Nucleus accumbens (tissue), 56 donors: ENCODE measurements around the gene FBP2.
"Not testable (repeated sequence)": the region's sequence is repeated elsewhere in the genome, so short reads cannot be mapped to it uniquely, and the experiment has no call there.

Experiments
- DNase-seq, 56 donors: peaks; one replicate each; lab custom pipeline; 2025; lab: John Stamatoyannopoulos, UW

FBP2 gene

GRCh38 chr9:94607423-94607691 lies 13.7 kb upstream of the FBP2 start:
- DNase-seq, result no peak

DNA sequence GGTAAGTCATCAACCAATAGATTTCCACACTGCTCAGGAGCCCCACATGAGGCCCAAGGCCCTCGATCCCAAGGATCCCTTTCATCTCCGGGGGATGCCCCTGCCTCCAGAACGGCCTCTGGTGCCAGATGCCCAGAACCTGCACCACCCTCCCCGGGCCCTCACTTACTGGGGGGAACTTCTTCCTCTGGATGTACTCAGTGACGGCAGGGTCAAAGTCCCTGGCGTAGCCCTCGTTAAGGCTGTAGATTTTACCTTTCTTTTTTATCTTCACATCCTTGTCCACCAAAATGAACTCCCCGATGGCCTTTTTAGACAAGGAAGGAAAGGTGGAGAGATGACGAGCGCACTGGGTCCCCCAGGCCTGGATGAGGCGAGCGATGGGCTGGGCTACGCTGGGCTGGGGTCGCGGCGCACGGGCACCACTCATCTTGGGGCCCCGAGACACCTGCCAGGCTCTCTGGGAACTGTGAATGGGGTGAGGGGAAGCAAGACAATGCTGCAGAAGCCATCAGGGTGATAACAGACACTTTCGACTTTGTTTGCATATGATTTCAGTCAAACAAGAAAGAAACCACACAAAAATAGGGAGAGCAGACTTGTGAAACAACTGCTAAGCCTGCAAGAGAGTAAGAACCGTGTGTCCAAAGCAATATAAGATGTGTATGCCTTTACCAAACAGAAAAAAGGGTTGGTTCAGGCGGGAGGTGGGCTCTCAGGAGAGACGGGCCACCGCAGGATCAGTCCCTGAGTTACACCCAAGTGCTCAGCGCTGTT lies 13.2 kb upstream of the FBP2 start:
- no peak for DNase-seq

GRCh38 chr9:94603259-94604160 lies 9.9 kb upstream of the FBP2 start:
- peak in 49 of 56 donors; percentile 1 to 80 (median 33) for DNase-seq

GRCh38 chr9:94602666-94603065 lies 9.0 kb upstream of the FBP2 start:
- DNase-seq, result no peak

- DNase-seq, result no peak
Measured at GRCh38 chr9:94600715-94601114, 7.1 kb upstream of the FBP2 start.

DNA sequence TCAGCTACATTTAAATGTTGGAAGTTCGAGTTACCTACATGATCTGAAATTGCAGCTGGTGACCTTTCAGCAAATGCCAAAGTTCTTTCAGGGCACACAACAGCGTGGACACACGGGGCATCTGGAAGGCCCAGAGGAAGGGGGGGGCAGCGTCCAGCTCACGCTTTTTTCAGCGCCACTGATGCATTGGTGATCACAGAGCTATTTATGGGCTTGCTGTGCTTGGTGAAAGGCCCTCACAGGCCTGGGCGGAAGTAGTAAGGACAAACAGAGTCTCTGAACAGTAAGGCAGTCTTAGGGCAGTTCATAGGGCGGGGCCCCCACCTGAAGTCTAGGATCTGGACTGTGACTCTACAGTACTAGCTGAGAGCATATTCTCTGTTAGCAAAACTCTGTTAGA lies 6.6 kb upstream of the FBP2 start:
- DNase-seq, result no peak

- DNase-seq, result no peak
Measured at GRCh38 chr9:94599102-94599501, 5.5 kb upstream of the FBP2 start.

DNA sequence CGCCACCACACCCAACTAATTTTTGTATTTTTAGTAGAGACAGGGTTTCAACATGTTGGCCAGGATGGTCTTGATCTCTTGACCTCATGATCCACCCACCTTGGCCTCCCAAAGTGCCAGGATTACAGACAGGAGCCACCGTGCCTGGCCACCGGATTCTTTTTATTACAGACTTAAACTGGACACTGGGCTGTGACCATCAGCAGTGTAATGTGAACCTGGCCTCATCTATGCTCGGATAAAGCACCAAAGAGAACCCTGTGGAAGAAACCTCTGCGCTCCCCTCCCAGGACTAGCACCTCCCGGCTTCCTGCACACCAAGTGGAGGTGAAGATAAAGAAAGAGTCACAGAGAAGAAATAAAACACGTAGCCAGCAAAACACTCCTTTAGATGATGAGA lies 941 bp downstream of the FBP2 start:
- not testable (repeated sequence) for DNase-seq

DNA sequence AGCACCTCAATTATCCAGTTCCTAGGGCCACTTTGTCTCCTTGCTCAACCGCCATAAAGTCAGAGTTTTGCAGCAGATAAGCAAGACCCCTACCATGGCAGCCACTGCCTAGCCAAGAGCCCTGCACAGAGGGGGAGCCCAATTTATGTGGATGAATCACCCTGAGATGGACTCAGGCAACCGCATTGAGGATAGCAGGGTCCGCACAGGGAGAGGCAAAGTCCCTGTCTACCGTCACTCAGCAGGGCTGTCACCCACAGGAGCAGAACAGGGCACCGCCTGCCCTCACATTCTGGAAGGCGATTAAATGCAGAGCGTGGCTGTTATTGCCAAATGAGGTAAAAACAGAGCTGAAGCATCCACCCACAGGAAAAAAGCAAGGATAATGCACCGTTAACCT lies 1.7 kb downstream of the FBP2 start:
- DNase-seq, result no peak

DNA sequence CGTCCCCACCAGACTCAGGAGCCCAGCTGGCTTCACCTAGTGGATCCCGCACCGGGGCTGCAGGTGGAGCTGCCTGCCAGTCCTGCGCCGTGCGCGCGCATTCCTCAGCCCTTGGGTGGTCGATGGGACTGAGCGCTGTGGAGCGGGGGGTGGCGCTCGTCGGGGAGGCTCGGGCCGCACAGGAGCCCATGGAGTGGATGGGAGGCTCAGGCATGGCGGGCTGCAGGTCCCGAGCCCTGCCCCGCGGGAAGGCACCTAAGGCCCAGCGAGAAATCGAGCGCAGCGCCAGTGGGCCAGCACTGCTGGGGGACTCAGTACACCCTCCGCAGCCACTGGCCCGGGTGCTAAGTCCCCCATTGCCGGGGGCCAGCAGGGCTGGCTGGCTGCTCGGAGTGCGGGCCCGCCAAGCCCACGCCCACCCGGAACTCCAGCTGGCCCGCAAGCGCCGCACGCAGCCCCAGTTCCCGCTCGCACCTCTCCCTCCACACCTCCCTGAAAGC lies 2.5 kb downstream of the FBP2 start:
- DNase-seq, result not testable (repeated sequence)

GRCh38 chr9:94588681-94589080 lies 4.9 kb downstream of the FBP2 start:
- no peak for DNase-seq

- DNase-seq, result no peak
Measured at GRCh38 chr9:94586814-94587213, 6.8 kb downstream of the FBP2 start.

GRCh38 chr9:94586316-94586715 lies 7.3 kb downstream of the FBP2 start:
- no peak for DNase-seq

DNA sequence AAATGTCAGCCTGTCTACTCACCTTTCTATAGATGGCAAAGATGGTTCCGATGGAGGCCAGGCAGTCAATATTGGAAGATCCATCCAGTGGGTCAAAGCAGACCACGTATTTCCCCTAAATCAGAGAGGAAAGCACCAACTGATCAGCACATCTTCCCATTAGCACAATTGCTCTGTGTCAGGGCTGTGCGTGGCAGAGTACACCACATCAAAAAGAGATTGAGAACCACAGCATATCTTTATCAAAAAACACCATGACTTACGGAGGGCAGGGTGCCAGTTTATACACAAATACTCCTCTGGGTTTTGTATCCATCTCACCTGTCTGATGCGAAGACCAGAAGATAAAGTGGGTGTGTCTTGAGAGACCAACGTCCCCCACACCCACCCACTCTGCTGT lies 9.1 kb downstream of the FBP2 start:
- DNase-seq, result no peak

- no peak for DNase-seq
Measured at GRCh38 chr9:94581728-94582127, 11.9 kb downstream of the FBP2 start.

GRCh38 chr9:94577571-94577970 lies 16.1 kb downstream of the FBP2 start:
- DNase-seq, result no peak

DNA sequence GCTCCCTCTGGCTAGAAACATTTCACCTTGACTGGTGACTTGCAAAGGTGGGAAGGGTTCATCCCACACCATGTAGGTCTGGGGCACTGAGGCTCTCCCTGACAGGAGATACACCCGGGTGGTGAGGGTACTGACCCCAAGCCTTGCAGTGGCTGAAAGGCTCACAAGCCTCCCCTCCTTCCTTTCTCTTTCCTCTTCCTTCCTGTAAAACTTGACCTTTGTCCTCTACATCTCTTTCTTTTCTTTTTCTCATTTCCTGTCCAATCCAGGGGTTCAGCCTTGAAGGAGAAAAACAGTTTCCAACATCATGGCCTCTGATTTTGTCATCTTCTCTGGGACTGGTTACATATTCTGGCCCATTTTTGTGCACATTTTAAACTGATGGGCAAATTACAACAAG lies 16.6 kb downstream of the FBP2 start:
- no peak for DNase-seq

DNA sequence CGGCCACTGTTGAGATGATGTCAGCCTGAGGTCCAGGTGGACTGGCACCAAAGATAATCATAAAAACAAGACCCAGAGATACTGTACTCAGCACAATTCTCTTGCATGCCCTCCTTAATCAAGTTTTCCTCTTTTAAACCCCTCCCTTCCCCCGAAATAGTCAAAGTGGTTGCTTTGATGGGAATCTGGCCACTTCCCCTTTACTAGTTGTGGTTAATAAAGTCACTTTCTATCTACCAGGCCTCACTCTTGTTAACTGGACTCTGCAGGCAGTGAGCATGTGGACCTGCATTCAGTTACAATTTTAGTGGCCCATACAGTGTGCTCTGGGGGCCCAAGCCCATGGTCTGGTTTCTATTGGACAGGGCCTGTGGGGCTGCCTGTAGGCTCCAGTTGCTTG lies 17.5 kb downstream of the FBP2 start:
- DNase-seq, result no peak

- DNase-seq, result no peak
Measured at GRCh38 chr9:94568972-94569712, 24.5 kb downstream of the FBP2 start.

DNA sequence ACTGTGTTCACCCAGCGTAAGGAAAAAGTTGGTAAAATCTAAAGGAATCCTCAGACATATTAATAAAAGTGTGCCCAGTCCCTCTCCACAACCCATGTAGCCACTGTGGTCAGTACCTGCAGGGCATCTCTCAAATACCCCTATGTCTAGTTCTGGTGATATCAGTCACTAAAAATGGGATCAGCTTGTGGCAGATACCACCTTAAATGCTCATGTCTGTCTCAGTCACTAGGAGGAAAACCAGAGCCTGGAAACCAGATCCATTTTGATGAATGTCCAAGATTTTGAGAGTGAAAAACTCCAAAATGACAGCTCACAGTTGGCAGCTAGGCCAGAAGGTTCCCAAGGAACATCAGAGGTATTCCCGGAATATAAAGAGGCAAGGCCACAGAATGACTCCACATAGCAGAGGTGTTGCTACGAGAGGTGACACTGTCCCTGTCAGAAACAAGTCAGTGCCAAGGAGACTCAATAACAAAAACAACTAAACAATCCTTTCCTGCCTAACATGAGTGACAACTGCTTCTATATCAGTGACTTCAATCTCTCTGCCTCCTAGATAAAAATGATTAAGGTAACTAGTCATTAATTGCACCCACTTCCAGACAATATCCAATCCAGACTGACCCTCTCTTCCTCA lies 25.3 kb downstream of the FBP2 start:
- no peak for DNase-seq

DNA sequence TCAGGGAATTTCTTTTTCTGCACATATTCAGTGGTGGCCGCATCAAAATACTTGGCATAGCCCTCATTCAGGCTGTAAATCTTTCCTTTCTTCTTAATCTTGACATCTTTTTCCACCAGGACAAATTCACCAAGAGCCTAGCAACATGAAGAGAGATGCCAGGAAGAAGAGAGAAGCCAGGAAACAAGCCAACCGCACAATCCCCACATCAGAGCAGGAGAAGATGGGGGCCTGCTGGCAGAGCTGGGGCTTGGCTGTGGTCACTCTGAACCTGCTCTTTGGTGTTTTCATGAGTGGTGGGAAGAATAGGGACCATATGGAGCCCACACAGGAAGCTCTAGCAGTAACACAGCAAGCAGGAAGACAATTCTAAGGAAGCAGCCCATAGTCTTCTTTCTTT lies 26.4 kb downstream of the FBP2 start:
- no peak for DNase-seq
